ENCODE results near the gene ERBB4.

The ERBB4 gene

DNA sequence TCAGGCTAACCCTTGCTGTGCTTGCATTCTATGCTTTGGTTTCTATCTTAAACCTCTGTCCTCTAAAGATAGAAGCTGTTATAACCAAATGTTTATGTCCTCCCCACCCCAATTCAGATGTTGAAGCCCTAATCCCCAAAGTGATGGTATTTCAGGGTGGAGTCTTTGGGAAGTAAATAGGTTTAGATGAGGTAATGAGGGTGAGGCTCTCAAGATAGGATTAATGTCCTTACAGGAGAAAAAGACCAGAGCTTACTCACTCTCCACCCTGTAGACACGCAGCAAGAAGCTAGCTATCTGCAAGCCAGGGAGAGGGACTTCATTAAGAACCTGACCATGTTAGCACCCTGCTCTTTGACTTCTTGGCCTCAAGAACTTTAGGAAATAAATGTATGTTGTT lies 362.5 kb downstream of the ERBB4 start:
- Mint-ChIP-seq H3K27me3 (no peaks in the 10 kb centered on the region), H3K9me3 (ENCODE audit: low read depth) (no peaks in the 10 kb centered on the region), H3K4me3 (no peak overlapping the region), H3K36me3 (no peaks in the 10 kb centered on the region), H3K27ac (no peak overlapping the region), H3K4me1 (ENCODE audit: low read depth) (no peaks in the 10 kb centered on the region)

- Mint-ChIP-seq H3K27ac (no peak overlapping the region), H3K4me3 (no peak overlapping the region), H3K27me3 (no peaks in the 10 kb centered on the region), H3K9me3 (ENCODE audit: low read depth) (peaks cover 5% of the 10 kb centered on the region), H3K4me1 (ENCODE audit: low read depth) (no peaks in the 10 kb centered on the region), H3K36me3 (no peaks in the 10 kb centered on the region)
These were observed 364.7 kb downstream of the ERBB4 start for GRCh38 chr2:212173756-212174510.

- Mint-ChIP-seq H3K36me3 (no peaks in the 10 kb centered on the region), H3K27me3 (no peaks in the 10 kb centered on the region), H3K4me3 (no peak overlapping the region), H3K9me3 (ENCODE audit: low read depth) (peaks cover 5% of the 10 kb centered on the region), H3K4me1 (ENCODE audit: low read depth) (no peaks in the 10 kb centered on the region), H3K27ac (no peak overlapping the region)
These were observed 365.3 kb downstream of the ERBB4 start for GRCh38 chr2:212173331-212173730.

- no peaks in the 10 kb centered on the region for H3K4me1 Mint-ChIP-seq (ENCODE audit: low read depth)
- no peaks in the 10 kb centered on the region for H3K36me3 Mint-ChIP-seq
- no peak overlapping the region for H3K27ac Mint-ChIP-seq
- H3K27me3 Mint-ChIP-seq: no peaks in the 10 kb centered on the region
- H3K9me3 Mint-ChIP-seq (ENCODE audit: low read depth): peaks cover 5% of the 10 kb centered on the region
- H3K4me3 Mint-ChIP-seq: no peak overlapping the region
These were observed 368.2 kb downstream of the ERBB4 start for GRCh38 chr2:212170382-212170781.

DNA sequence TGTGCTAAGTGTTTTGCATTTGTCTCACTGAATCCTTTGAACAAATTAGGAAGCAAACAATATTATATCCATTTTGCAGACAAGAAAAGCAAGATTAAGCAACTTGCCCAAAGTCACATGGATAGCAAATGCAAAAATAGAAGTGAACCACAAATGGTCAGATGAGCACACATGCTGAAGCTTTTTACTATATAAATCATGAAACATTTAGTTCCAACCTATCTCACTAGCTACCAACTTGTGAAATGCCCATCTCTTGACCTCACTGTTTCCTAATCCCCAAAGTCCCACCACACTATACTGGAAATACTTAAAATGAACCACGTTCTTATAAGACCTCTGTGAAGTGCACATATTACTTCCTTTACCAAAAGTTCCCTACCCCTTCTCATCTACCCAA lies 380.5 kb downstream of the ERBB4 start:
- H3K4me1 Mint-ChIP-seq (ENCODE audit: low read depth): no peaks in the 10 kb centered on the region
- H3K27me3 Mint-ChIP-seq: no peaks in the 10 kb centered on the region
- H3K27ac Mint-ChIP-seq: no peak overlapping the region
- H3K36me3 Mint-ChIP-seq: no peaks in the 10 kb centered on the region
- peaks cover 3% of the 10 kb centered on the region for H3K9me3 Mint-ChIP-seq (ENCODE audit: low read depth)
- no peak overlapping the region for H3K4me3 Mint-ChIP-seq

DNA sequence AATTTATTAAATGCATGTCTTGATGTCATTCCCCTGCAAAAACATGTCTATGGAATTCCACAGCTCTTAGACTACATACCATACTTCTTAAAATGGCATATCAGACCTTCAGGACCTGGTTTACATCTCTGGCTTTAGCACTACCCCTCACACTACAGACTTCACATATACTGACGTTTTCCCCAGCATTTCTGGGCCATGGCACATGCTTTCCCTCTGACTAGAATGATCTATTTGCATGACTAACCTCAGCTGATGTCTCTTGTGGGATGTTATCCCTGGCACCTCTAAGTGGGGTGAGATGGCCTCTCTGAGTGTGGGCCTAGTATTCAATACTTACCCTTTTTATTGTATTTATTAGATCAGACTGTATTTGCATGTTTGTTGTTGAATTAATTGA lies 381.6 kb downstream of the ERBB4 start:
- no peaks in the 10 kb centered on the region for H3K27me3 Mint-ChIP-seq
- H3K9me3 Mint-ChIP-seq (ENCODE audit: low read depth): peaks cover 7% of the 10 kb centered on the region
- no peaks in the 10 kb centered on the region for H3K36me3 Mint-ChIP-seq
- H3K4me3 Mint-ChIP-seq: no peak overlapping the region
- H3K27ac Mint-ChIP-seq: no peak overlapping the region
- no peaks in the 10 kb centered on the region for H3K4me1 Mint-ChIP-seq (ENCODE audit: low read depth)

- no peaks in the 10 kb centered on the region for H3K36me3 Mint-ChIP-seq
- no peaks in the 10 kb centered on the region for H3K4me1 Mint-ChIP-seq (ENCODE audit: low read depth)
- H3K9me3 Mint-ChIP-seq (ENCODE audit: low read depth): peaks cover 7% of the 10 kb centered on the region
- H3K27ac Mint-ChIP-seq: no peak overlapping the region
- no peaks in the 10 kb centered on the region for H3K27me3 Mint-ChIP-seq
- H3K4me3 Mint-ChIP-seq: no peak overlapping the region
These were observed 382.5 kb downstream of the ERBB4 start for GRCh38 chr2:212156088-212156487.

- no peaks in the 10 kb centered on the region for H3K27me3 Mint-ChIP-seq
- no peak overlapping the region for H3K27ac Mint-ChIP-seq
- no peaks in the 10 kb centered on the region for H3K36me3 Mint-ChIP-seq
- no peaks in the 10 kb centered on the region for H3K4me1 Mint-ChIP-seq (ENCODE audit: low read depth)
- peaks cover 10% of the 10 kb centered on the region for H3K9me3 Mint-ChIP-seq (ENCODE audit: low read depth)
- no peak overlapping the region for H3K4me3 Mint-ChIP-seq
These were observed 384.1 kb downstream of the ERBB4 start for GRCh38 chr2:212154477-212154878.

DNA sequence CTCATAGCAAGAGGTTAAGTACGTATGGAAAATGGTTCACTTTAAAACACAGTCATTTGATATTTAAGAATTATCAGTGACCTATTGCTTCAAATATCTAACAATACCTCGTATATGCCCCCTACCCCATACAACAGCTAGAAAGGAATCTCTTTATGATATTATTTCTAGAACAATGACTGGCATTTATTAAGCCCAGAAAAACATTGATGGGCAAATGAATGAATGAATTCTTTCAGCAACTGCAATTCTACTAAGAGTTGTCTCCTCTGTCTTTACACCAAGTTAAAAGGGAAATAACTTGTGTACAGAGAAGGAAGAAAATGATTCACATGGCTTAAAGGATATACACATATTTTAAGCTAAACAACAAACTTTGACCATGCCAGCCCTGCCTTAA lies 384.7 kb downstream of the ERBB4 start:
- H3K9me3 Mint-ChIP-seq (ENCODE audit: low read depth): peaks cover 10% of the 10 kb centered on the region
- no peaks in the 10 kb centered on the region for H3K36me3 Mint-ChIP-seq
- H3K27me3 Mint-ChIP-seq: no peaks in the 10 kb centered on the region
- no peak overlapping the region for H3K27ac Mint-ChIP-seq
- H3K4me3 Mint-ChIP-seq: no peak overlapping the region
- H3K4me1 Mint-ChIP-seq (ENCODE audit: low read depth): no peaks in the 10 kb centered on the region

DNA sequence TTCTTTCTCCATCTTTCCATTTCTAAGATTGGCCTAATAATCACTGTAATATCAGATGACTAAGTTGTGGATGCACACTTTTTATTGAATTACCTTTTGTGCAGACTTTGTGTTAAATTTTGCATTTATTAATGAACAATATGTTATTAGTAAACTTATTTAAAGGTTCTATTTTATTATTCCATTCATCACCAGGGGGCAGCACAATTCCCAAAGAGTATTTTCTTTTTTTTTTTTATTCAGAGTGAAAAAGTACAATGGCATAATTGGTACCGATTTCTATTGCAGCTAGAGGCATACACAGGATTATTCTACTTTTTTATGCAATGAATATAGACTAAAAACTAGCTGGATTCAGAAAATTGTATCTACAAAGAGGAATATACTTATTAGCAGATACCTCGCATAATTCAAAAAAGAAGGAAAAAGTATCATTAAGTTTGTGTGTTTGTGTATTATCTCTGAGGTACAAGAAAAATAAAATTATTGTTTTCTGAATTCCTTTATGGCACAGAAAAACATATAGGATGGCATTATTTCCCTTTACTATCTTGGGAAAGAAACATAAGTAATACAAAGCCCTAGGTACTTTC lies 390.6 kb downstream of the ERBB4 start:
- H3K36me3 Mint-ChIP-seq: no peaks in the 10 kb centered on the region
- peaks cover 7% of the 10 kb centered on the region for H3K9me3 Mint-ChIP-seq (ENCODE audit: low read depth)
- H3K27ac Mint-ChIP-seq: no peak overlapping the region
- no peak overlapping the region for H3K4me3 Mint-ChIP-seq
- no peaks in the 10 kb centered on the region for H3K4me1 Mint-ChIP-seq (ENCODE audit: low read depth)
- no peaks in the 10 kb centered on the region for H3K27me3 Mint-ChIP-seq

DNA sequence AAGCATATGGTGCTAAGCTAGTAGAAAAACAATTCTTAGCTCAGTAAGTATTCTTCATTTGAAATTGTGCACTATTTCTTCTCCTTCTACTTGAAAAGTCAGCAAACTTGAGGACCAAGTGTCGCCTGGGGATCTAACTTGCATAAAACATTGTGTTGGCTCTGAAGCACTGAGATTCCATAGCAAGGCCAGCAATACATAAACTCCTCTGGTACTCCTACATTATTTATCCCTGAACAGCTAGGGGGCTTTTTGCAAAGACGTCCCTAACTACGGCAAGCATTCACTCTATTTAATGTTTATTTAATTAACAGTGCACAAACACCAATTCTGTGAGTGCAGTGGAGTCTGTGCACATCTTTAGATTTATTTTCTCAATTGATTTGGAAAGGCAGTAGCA lies 392.2 kb downstream of the ERBB4 start:
- no peaks in the 10 kb centered on the region for H3K27me3 Mint-ChIP-seq
- no peaks in the 10 kb centered on the region for H3K36me3 Mint-ChIP-seq
- H3K4me3 Mint-ChIP-seq: no peak overlapping the region
- H3K4me1 Mint-ChIP-seq (ENCODE audit: low read depth): no peaks in the 10 kb centered on the region
- H3K9me3 Mint-ChIP-seq (ENCODE audit: low read depth): peaks cover 3% of the 10 kb centered on the region
- no peak overlapping the region for H3K27ac Mint-ChIP-seq

DNA sequence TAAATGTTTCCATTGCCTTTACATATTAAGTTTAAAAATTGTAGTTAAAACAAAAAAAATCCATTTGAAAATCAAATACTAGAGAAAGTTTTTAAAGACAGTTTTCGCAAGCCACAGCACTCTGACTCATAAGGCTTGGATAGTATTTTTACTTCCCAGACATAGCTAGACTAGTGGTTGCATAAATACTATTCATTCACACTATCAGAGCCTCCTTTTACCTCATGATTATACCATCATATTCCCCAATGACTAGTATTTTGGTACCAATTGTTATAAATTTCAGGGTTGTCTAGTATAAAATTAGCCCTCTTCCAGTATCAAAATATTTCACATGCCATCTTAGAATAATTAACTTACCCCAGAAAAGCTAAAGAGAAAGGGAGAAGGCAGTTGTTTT lies 393.5 kb downstream of the ERBB4 start:
- no peak overlapping the region for H3K4me3 Mint-ChIP-seq
- no peaks in the 10 kb centered on the region for H3K36me3 Mint-ChIP-seq
- H3K27ac Mint-ChIP-seq: no peak overlapping the region
- no peaks in the 10 kb centered on the region for H3K27me3 Mint-ChIP-seq
- peaks cover under 1% of the 10 kb centered on the region for H3K9me3 Mint-ChIP-seq (ENCODE audit: low read depth)
- no peaks in the 10 kb centered on the region for H3K4me1 Mint-ChIP-seq (ENCODE audit: low read depth)

DNA sequence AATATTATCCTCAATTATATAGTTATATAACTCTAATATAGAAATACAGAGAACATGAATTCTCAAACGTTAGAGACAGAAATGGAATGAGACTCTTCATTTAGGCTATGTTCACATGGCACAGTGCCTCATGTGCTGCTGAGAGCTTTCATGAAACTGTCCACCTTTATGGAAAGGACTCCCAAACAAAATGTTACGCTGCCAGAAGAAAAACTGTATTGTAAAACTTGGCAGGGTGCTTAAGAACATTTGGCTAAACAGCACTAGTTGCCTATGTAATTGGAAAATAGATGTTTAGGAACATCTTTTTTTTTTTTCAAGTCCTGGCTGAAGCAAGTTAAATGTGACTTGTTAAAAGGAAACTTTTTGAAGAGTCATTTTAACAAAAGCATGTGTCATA lies 396.0 kb downstream of the ERBB4 start:
- H3K9me3 Mint-ChIP-seq (ENCODE audit: low read depth): no peaks in the 10 kb centered on the region
- H3K4me1 Mint-ChIP-seq (ENCODE audit: low read depth): no peaks in the 10 kb centered on the region
- H3K27me3 Mint-ChIP-seq: no peaks in the 10 kb centered on the region
- no peak overlapping the region for H3K27ac Mint-ChIP-seq
- no peaks in the 10 kb centered on the region for H3K36me3 Mint-ChIP-seq
- no peak overlapping the region for H3K4me3 Mint-ChIP-seq

DNA sequence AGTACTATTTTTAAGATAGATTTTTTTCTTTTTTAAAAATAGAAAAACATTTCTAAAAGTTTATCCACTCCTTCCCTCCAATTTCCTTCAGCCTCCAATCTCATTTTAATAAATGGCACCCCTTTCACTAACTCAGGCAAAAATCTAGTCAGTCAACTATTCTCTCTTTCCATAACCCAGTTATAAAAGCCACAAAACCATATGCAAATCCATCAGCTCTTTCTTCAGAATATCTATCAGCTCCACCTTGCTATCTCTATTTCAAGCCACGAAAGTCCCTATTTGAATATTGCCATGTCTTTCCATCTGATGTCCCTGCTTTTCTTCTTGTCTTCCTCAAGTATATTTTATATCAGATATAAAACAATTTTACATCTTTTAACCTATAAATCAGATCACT lies 397.1 kb downstream of the ERBB4 start:
- no peak overlapping the region for H3K27ac Mint-ChIP-seq
- no peaks in the 10 kb centered on the region for H3K9me3 Mint-ChIP-seq (ENCODE audit: low read depth)
- H3K4me1 Mint-ChIP-seq (ENCODE audit: low read depth): no peaks in the 10 kb centered on the region
- no peaks in the 10 kb centered on the region for H3K27me3 Mint-ChIP-seq
- H3K36me3 Mint-ChIP-seq: no peaks in the 10 kb centered on the region
- no peak overlapping the region for H3K4me3 Mint-ChIP-seq

- Mint-ChIP-seq H3K36me3 (no peaks in the 10 kb centered on the region), H3K9me3 (ENCODE audit: low read depth) (peaks cover 4% of the 10 kb centered on the region), H3K4me3 (no peak overlapping the region), H3K4me1 (ENCODE audit: low read depth) (no peaks in the 10 kb centered on the region), H3K27me3 (no peaks in the 10 kb centered on the region), H3K27ac (no peak overlapping the region)
These were observed 402.3 kb downstream of the ERBB4 start for GRCh38 chr2:212136216-212136795.

GRCh38 chr2:212135739-212136138 lies 402.9 kb downstream of the ERBB4 start:
- H3K36me3 Mint-ChIP-seq: no peaks in the 10 kb centered on the region
- H3K27me3 Mint-ChIP-seq: no peaks in the 10 kb centered on the region
- H3K9me3 Mint-ChIP-seq (ENCODE audit: low read depth): peaks cover 8% of the 10 kb centered on the region
- H3K4me1 Mint-ChIP-seq (ENCODE audit: low read depth): no peaks in the 10 kb centered on the region
- no peak overlapping the region for H3K27ac Mint-ChIP-seq
- H3K4me3 Mint-ChIP-seq: no peak overlapping the region
